K562 (cell line): ENCODE data around the gene RETREG2. TPM values are rescaled to one million over a fixed set of nuclear protein-coding genes. Genes with fewer than 3 reads are reported as not detected.
A peak's percentile ranks its signal among the peaks of the same experiment; 100 is the strongest.

Experiments used
- BRCA1 ChIP-seq, 2 experiments: fragments of 450-650 bp in 1 of 2; sonication (generic) in 1 of 2; formaldehyde crosslinking in 1 of 2; IDR thresholded peaks; 2 replicates each; pipeline versions ENCODE4 v1.5.0 to v1.6.1; 2017 to 2020; ENCODE audit warnings: mild to moderate bottlenecking in 1 of 2, missing genetic modification reagents in 1 of 2
- E2F3 ChIP-seq: fragments of 250-450 bp; sonication (Bioruptor Pico); IDR thresholded peaks from 2 replicates; pipeline ENCODE4 v1.4.0; 2020; ENCODE audit warnings: mild to moderate bottlenecking
- EP300 ChIP-seq: IDR thresholded peaks from 2 replicates; pipeline ENCODE4 v1.6.1; 2012; ENCODE audit warnings: low read length, improper control_type of control experiment
- EP400 ChIP-seq: fragments of 450-650 bp; IDR thresholded peaks from 2 replicates; pipeline ENCODE4 v1.6.1; 2017; ENCODE audit warnings: antibody characterized with exemption, mild to moderate bottlenecking, moderate library complexity
- RBBP5 ChIP-seq: fragments of 200-600 bp; sonication (generic); IDR thresholded peaks from 2 replicates; pipeline ENCODE4 v1.6.1; 2012; ENCODE audit warnings: borderline replicate concordance, mild to moderate bottlenecking, low read length, control low read depth, inconsistent platforms; ENCODE audit not compliant: insufficient read depth, poor library complexity, severe bottlenecking
- SIN3B ChIP-seq: fragments of 450-650 bp; IDR thresholded peaks from 2 replicates; pipeline ENCODE4 v1.6.1; 2017; ENCODE audit warnings: low read depth, mild to moderate bottlenecking, moderate library complexity
- SLC30A9 ChIP-seq: fragments of 250-450 bp; sonication (Bioruptor Pico); IDR thresholded peaks from 2 replicates; pipeline ENCODE4 v1.8.0; 2022; ENCODE audit warnings: mild to moderate bottlenecking, moderate library complexity
- ZNF12 ChIP-seq: sonication (generic); formaldehyde crosslinking; IDR thresholded peaks from 2 replicates; pipeline ENCODE4 v1.4.0; 2020; ENCODE audit warnings: mild to moderate bottlenecking, missing genetic modification reagents
- ZNF124 ChIP-seq: sonication (generic); formaldehyde crosslinking; IDR thresholded peaks from 2 replicates; pipeline ENCODE4 v1.8.1; 2022; ENCODE audit warnings: missing genetic modification reagents
- polyA plus RNA-seq, 8 experiments: library from polyadenylated mRNA; depleted of rRNA in 4 of 8; stranded (reverse) in 5 of 8; unstranded in 3 of 8; fragments of >200 nt; fragmentation: Nextera tagmentation in 2 of 8; fragmentation: Illumina TruSeq in 1 of 8; extraction: Ambion mirVana in 2 of 8; extraction: Trizol in 1 of 8; gene quantifications; 2 replicates each; pipeline versions ENCODE4 v1.2.1 to v1.2.3, GENCODE V29; 2011 to 2014; ENCODE audit warnings: inconsistent platforms in 1 of 8, missing spikeins in 1 of 8
- total RNA-seq, 7 experiments: library from RNA; depleted of rRNA in 6 of 7; stranded (reverse); fragments of >200 nt in 6 of 7; fragmentation: Illumina TruSeq in 2 of 7; extraction: Trizol in 2 of 7; gene quantifications; 2 replicates each; pipeline versions ENCODE4 v1.2.1 to v1.2.3, GENCODE V29; 2011 to 2021; ENCODE audit warnings: low replicate concordance in 1 of 7
- TF ChIP-seq, protein P1 (sequence below): fragments of 450-650 bp; IDR thresholded peaks from 2 replicates; pipeline ENCODE4 v1.6.1; 2018; ENCODE audit not compliant: partially characterized antibody
- TF ChIP-seq, protein P2 (sequence below): fragments of 450-650 bp; formaldehyde crosslinking; IDR thresholded peaks from 2 replicates; pipeline ENCODE4 v1.4.0; 2020; ENCODE audit warnings: mild to moderate bottlenecking, moderate library complexity
- TF ChIP-seq, protein P3 (sequence below): sonication (generic); formaldehyde crosslinking; IDR thresholded peaks from 2 replicates; pipeline ENCODE4 v1.8.0; 2022; ENCODE audit warnings: missing genetic modification reagents, mild to moderate bottlenecking, moderate library complexity, borderline replicate concordance
- TF ChIP-seq, protein P4 (sequence below): sonication (generic); formaldehyde crosslinking; IDR thresholded peaks from 2 replicates; pipeline ENCODE4 v1.8.1; 2022; ENCODE audit warnings: missing genetic modification reagents
- TF ChIP-seq, protein P5 (sequence below), 3 experiments: IDR thresholded peaks in 2 of 3; conservative IDR thresholded peaks in 1 of 3; 2 replicates each; pipeline ENCODE4 v1.5.1; 2011 to 2012; ENCODE audit warnings: low read length in 3 of 3, mild to moderate bottlenecking in 3 of 3, control low read depth in 2 of 3, improper control_type of control experiment in 1 of 3, inconsistent platforms in 1 of 3, low read depth in 1 of 3, mixed read lengths in 1 of 3, moderate library complexity in 1 of 3; ENCODE audit not compliant: insufficient read depth in 2 of 3

The RETREG2 gene
- total and polyA plus RNA-seq, 9 of the 15 experiments (the other 6 are each of a cell fraction or from before 2014, with no cell fraction given) = 4.9 to 40.1 (median 19.2) TPM

DNA sequence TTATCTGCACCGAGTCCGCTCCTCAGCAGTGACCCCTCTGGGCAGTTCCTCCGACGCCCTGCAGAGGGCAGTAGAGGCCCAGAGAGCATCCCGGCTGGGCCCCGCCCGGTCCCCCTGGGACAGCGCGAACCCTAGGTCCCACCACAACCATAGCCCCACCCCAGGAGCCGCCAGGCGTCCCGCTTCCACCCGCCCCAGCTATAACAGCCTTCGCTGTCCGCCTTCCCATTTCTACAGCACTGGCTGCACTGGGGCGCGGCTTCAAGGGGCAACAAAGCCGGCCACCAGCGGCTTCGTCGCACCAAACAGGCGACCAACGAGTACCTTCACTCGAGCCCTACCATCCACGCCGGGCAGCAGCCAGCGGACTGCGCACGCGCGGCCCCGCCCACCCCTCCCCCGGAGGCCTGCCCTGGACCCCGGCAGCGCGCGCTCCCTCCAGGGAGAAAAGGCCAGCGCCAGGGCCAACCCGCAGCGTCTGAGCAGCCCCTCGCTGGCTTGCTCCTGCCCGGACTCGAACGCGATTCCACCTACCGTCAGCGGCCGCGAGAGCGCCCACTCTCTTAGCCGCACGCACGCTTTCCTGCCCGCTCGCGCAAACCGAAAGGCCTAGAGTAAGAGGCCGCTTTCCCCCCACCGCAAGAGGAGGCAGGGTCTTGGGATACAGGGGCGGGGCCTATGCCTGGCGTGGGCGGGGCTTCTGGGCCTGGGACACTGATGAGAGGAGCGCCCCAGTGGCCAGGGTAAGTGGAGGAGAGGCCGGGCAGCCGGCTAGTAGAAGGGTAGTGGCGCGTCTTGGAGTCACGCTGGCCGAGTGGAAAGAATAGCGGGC, 17.7 kb upstream of the RETREG2 start, which contains the start of gene NHEJ1 (continued):
- TF ChIP-seq, protein P1, sequence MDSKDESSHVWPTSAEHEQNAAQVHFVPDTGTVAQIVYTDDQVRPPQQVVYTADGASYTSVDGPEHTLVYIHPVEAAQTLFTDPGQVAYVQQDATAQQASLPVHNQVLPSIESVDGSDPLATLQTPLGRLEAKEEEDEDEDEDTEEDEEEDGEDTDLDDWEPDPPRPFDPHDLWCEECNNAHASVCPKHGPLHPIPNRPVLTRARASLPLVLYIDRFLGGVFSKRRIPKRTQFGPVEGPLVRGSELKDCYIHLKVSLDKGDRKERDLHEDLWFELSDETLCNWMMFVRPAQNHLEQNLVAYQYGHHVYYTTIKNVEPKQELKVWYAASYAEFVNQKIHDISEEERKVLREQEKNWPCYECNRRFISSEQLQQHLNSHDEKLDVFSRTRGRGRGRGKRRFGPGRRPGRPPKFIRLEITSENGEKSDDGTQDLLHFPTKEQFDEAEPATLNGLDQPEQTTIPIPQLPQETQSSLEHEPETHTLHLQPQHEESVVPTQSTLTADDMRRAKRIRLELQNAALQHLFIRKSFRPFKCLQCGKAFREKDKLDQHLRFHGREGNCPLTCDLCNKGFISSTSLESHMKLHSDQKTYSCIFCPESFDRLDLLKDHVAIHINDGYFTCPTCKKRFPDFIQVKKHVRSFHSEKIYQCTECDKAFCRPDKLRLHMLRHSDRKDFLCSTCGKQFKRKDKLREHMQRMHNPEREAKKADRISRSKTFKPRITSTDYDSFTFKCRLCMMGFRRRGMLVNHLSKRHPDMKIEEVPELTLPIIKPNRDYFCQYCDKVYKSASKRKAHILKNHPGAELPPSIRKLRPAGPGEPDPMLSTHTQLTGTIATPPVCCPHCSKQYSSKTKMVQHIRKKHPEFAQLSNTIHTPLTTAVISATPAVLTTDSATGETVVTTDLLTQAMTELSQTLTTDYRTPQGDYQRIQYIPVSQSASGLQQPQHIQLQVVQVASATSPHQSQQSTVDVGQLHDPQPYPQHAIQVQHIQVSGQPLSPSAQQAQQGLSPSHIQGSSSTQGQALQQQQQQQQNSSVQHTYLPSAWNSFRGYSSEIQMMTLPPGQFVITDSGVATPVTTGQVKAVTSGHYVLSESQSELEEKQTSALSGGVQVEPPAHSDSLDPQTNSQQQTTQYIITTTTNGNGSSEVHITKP = peak; percentile 68
- TF ChIP-seq, protein P2, sequence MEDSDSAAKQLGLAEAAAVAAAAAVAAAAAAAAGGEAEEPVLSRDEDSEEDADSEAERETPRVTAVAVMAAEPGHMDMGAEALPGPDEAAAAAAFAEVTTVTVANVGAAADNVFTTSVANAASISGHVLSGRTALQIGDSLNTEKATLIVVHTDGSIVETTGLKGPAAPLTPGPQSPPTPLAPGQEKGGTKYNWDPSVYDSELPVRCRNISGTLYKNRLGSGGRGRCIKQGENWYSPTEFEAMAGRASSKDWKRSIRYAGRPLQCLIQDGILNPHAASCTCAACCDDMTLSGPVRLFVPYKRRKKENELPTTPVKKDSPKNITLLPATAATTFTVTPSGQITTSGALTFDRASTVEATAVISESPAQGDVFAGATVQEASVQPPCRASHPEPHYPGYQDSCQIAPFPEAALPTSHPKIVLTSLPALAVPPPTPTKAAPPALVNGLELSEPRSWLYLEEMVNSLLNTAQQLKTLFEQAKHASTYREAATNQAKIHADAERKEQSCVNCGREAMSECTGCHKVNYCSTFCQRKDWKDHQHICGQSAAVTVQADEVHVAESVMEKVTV (CRISPR knock-in tag) = peak; percentile 72
- TF ChIP-seq EP300 (no peak), ZNF12 (CRISPR knock-in tag) (no peak), EP400 (peak; percentile 74), RBBP5 (no peak), SLC30A9 (CRISPR knock-in tag) (no peak), SIN3B (peak; percentile 59; the same call in 1 of the 2 replicates), ZNF124 (no peak), E2F3 (CRISPR knock-in tag) (0 out of 2 replicates have a peak, but pooled peaks have one; percentile 68), BRCA1 (IDR thresholded peaks at IDR 0.05) (no peak), BRCA1 (CRISPR knock-in tag; IDR thresholded peaks at IDR 0.05) (no peak)
- TF ChIP-seq, protein P3, sequence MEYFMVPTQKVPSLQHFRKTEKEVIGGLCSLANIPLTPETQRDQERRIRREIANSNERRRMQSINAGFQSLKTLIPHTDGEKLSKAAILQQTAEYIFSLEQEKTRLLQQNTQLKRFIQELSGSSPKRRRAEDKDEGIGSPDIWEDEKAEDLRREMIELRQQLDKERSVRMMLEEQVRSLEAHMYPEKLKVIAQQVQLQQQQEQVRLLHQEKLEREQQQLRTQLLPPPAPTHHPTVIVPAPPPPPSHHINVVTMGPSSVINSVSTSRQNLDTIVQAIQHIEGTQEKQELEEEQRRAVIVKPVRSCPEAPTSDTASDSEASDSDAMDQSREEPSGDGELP (CRISPR knock-in tag) = peak; percentile 71; the same call in 1 of the 2 replicates
- TF ChIP-seq, protein P4, sequence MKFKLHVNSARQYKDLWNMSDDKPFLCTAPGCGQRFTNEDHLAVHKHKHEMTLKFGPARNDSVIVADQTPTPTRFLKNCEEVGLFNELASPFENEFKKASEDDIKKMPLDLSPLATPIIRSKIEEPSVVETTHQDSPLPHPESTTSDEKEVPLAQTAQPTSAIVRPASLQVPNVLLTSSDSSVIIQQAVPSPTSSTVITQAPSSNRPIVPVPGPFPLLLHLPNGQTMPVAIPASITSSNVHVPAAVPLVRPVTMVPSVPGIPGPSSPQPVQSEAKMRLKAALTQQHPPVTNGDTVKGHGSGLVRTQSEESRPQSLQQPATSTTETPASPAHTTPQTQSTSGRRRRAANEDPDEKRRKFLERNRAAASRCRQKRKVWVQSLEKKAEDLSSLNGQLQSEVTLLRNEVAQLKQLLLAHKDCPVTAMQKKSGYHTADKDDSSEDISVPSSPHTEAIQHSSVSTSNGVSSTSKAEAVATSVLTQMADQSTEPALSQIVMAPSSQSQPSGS = no peak
- TF ChIP-seq, protein P5, sequence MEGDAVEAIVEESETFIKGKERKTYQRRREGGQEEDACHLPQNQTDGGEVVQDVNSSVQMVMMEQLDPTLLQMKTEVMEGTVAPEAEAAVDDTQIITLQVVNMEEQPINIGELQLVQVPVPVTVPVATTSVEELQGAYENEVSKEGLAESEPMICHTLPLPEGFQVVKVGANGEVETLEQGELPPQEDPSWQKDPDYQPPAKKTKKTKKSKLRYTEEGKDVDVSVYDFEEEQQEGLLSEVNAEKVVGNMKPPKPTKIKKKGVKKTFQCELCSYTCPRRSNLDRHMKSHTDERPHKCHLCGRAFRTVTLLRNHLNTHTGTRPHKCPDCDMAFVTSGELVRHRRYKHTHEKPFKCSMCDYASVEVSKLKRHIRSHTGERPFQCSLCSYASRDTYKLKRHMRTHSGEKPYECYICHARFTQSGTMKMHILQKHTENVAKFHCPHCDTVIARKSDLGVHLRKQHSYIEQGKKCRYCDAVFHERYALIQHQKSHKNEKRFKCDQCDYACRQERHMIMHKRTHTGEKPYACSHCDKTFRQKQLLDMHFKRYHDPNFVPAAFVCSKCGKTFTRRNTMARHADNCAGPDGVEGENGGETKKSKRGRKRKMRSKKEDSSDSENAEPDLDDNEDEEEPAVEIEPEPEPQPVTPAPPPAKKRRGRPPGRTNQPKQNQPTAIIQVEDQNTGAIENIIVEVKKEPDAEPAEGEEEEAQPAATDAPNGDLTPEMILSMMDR (IDR thresholded peaks at IDR 0.05 in 2 of 3, conservative IDR thresholded peaks at IDR 0.05 in 1 of 3; ENCODE audit: insufficient read depth in 2 of 3, low read depth in 1 of 3, low read length in 3 of 3) = peak; percentile 76 to 89 (median 89)
